Measurements from ENCODE around the gene EDA.

GRCh38 chrX:69948276-69948797, 332.4 kb downstream of the EDA start:
- TF ChIP-seq, protein P1, sequence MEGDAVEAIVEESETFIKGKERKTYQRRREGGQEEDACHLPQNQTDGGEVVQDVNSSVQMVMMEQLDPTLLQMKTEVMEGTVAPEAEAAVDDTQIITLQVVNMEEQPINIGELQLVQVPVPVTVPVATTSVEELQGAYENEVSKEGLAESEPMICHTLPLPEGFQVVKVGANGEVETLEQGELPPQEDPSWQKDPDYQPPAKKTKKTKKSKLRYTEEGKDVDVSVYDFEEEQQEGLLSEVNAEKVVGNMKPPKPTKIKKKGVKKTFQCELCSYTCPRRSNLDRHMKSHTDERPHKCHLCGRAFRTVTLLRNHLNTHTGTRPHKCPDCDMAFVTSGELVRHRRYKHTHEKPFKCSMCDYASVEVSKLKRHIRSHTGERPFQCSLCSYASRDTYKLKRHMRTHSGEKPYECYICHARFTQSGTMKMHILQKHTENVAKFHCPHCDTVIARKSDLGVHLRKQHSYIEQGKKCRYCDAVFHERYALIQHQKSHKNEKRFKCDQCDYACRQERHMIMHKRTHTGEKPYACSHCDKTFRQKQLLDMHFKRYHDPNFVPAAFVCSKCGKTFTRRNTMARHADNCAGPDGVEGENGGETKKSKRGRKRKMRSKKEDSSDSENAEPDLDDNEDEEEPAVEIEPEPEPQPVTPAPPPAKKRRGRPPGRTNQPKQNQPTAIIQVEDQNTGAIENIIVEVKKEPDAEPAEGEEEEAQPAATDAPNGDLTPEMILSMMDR (IDR thresholded peaks at IDR 0.05; ENCODE audit: low read depth, low read length) = no peak
- TF ChIP-seq POLR2A (IDR thresholded peaks at IDR 0.05; ENCODE audit: extremely low read depth, insufficient read length) (no peak), MYC (IDR thresholded peaks at IDR 0.05; ENCODE audit: low read depth, low read length) (no peak)
- TF ChIP-seq, protein P2, sequence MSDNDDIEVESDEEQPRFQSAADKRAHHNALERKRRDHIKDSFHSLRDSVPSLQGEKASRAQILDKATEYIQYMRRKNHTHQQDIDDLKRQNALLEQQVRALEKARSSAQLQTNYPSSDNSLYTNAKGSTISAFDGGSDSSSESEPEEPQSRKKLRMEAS (IDR thresholded peaks at IDR 0.05; ENCODE audit: low read depth, low read length) = no peak

Measured in NB4 (cell line).